ENCODE data around the gene S100PBP.

S100PBP gene

GRCh38 chr1:32872192-32872460, 54.7 kb downstream of the S100PBP start:
- TF ChIP-seq CTCF (conservative IDR thresholded peaks at IDR 0.05; ENCODE audit: low read depth, low read length) = peak; percentile 4
- peak overlapping the region; percentile 30 for H3K4me3 ChIP-seq (ENCODE audit: low read depth, low read length)
- no peak for DNase-seq (ENCODE audit: low read depth)

GRCh38 chr1:32873484-32873883, 56.0 kb downstream of the S100PBP start:
- H3K4me3 ChIP-seq (ENCODE audit: low read depth, low read length) = no peak overlapping the region
- TF ChIP-seq CTCF (conservative IDR thresholded peaks at IDR 0.05; ENCODE audit: low read depth, low read length) = no peak
- no peak for DNase-seq (ENCODE audit: low read depth)

GRCh38 chr1:32874860-32875752, 57.7 kb downstream of the S100PBP start:
- TF ChIP-seq CTCF (conservative IDR thresholded peaks at IDR 0.05; ENCODE audit: low read depth, low read length) = no peak
- DNase-seq (ENCODE audit: low read depth) = no peak
- H3K4me3 ChIP-seq (ENCODE audit: low read depth, low read length) = no peak overlapping the region

DNA sequence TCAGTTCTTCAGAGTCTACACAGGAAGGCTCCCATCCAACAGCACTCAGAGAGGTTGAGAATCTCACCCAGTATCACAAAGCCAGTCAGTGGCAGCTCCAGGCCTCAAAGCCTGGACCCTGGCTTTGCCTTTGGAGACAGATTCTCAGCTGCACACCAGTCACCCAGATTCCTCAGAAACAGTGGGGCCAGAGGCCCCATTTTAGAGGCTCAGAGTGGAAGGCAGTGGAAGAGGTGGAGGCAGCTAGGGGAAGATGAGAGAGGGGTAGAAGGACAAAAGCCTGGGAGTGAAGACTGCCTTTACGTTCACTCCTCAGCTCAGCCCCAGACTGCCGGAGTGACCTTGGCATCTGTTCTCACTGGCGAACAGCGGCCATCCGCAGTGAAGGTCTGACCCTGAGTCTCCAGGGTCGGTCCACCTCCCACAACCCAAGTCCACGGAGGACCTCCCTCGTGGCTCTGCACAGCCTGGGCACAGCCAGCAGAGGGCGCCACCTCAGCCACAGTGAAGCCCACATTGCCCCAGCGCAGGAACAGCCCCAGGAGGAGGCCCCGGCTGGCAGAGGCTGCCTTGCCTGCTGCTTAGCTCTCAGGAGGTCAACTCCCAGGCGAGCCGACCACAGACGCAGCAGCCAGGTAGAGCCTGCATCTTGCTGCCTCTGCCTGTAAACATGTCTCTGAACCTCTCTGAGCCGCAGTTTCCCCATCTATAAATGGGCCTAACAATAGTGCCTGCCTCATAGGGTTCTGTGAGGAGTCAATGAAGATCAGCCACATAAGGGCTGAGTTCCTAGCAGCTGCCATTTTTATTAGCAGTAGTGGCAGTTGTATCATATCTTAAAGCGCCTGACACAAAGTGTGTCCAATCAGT, 59.1 kb downstream of the S100PBP start:
- peak; percentile 90 for TF ChIP-seq CTCF (conservative IDR thresholded peaks at IDR 0.05; ENCODE audit: low read depth, low read length)
- H3K4me3 ChIP-seq (ENCODE audit: low read depth, low read length) = no peak overlapping the region
- DNase-seq (ENCODE audit: low read depth) = peak; percentile 60

- H3K4me3 ChIP-seq (ENCODE audit: low read depth, low read length) = no peak overlapping the region
- TF ChIP-seq CTCF (conservative IDR thresholded peaks at IDR 0.05; ENCODE audit: low read depth, low read length) = no peak
- no peak for DNase-seq (ENCODE audit: low read depth)
Observed at GRCh38 chr1:32877211-32878110, 60.0 kb downstream of the S100PBP start.

DNA sequence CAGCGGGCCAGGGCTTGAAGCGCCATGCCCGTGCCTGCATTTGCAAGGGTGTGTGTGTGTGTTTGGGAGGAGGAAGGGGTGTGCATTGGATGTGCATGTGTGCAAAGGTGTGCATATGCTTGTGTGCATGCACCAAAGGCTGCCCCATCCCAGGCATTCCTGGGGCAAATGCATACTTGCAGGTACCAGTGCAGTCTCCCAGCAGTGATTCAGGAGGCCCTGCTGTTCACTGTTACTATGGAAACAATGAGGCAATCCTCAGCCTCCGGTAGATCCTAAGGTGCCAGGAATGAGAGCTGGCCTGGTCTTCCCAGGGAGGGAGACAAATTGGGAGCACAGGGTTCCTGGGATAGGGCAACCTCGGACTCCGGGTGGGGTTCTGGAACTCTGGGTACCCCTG, 60.7 kb downstream of the S100PBP start:
- no peak overlapping the region for H3K4me3 ChIP-seq (ENCODE audit: low read depth, low read length)
- no peak for TF ChIP-seq CTCF (conservative IDR thresholded peaks at IDR 0.05; ENCODE audit: low read depth, low read length)
- DNase-seq (ENCODE audit: low read depth) = peak; percentile 73
